Measurements from ENCODE around the gene PKD2. TPM values are rescaled to one million over a fixed set of nuclear protein-coding genes. Genes with fewer than 3 reads are reported as not detected.

The PKD2 gene
- total and polyA plus RNA-seq, 2 of the 13 experiments (the other 11 are each of a cell fraction or from before 2014, with no cell fraction given), result 5.6 to 9.1 TPM

- no TSS peak for BruUV-seq (replicated peaks)
- intact Hi-C loops (cut with micrococcal nuclease; ENCODE audit: unreplicated experiment) (no loop called here), in situ Hi-C loops (cut with HindIII; ENCODE audit: extremely low pct_ligation_motif_present, low pct_unique_long_range_greater_than_20kb) (no loop called here)
- peak; percentile 27 for DNase-seq (ENCODE audit: low spot score)
- Histone ChIP-seq H3K4me2 (ENCODE audit: low read depth, low read length) (peak overlapping the region; percentile 32), H4K20me1 (ENCODE audit: insufficient read depth, low read length) (no peaks in the 10 kb centered on the region), H3K9ac (ENCODE audit: insufficient read depth, low read depth, low read length) (no peak overlapping the region), H3K36me3 (replicated peaks in 1 of 2; ENCODE audit: control insufficient read depth in 1 of 2, insufficient read depth in 2 of 2, low read length in 2 of 2) (peaks cover 10 to 46% of the 10 kb centered on the region in 2 experiments; a peak in 4 of 5 replicates), H3K27ac (ENCODE audit: extremely low read length, insufficient read depth, low read length) (peak overlapping the region; percentile 26), H3K9me3 (ENCODE audit: low read length) (no peaks in the 10 kb centered on the region), H2AFZ (ENCODE audit: low read length) (no peak overlapping the region), H3K79me2 (ENCODE audit: insufficient read depth, low read length) (no peaks in the 10 kb centered on the region), H3K27me3 (ENCODE audit: control insufficient read depth in 1 of 2, insufficient read depth in 2 of 2, low read length in 2 of 2) (no peaks in the 10 kb centered on the region), H3K4me1 (ENCODE audit: insufficient read depth, low read length) (peaks cover 16% of the 10 kb centered on the region), H3K4me3 (replicated peaks in 1 of 3; ENCODE audit: insufficient read depth in 1 of 3, low read depth in 2 of 3, low read length in 3 of 3) (no peak overlapping the region)
- peak; percentile 81 for FAIRE-seq
- 8% methylated on average over 2 of the region's 2 CpGs for WGBS (ENCODE audit: low lambda C conversion rate)
- ChIA-PET POLR2A (interaction anchor here (0.6 kb wide), 1 partner anchor 189 kb away, joined by 4 read pairs; no protein-coding TSS in a partner anchor), CTCF (ENCODE audit: low intra/inter-chr PET ratio, low total read pairs) (no interaction called here)
- ATAC-seq, result peak; percentile 92
- TF ChIP-seq HOXA3 (CRISPR knock-in tag; IDR thresholded peaks at IDR 0.05) (0 out of 2 replicates have a peak, but pooled peaks have one; percentile 33), SALL1 (CRISPR knock-in tag; IDR thresholded peaks at IDR 0.05) (peak; percentile 35; the same call in 1 of the 2 replicates), ZNF7 (CRISPR knock-in tag; IDR thresholded peaks at IDR 0.05) (peak; percentile 83; the same call in 1 of the 2 replicates), TCF7 (IDR thresholded peaks at IDR 0.05; ENCODE audit: low read depth) (no peak), LCORL (IDR thresholded peaks at IDR 0.05) (no peak), LCORL (CRISPR knock-in tag; IDR thresholded peaks at IDR 0.05) (peak; percentile 45; the same call in 1 of the 2 replicates), HNF4A (CRISPR knock-in tag; IDR thresholded peaks at IDR 0.05) (peak; percentile 68), ZMYM4 (CRISPR knock-in tag; IDR thresholded peaks at IDR 0.05) (peak; percentile 49; the same call in 1 of the 2 replicates), ZFX (CRISPR knock-in tag; IDR thresholded peaks at IDR 0.05; ENCODE audit: low read depth) (peak; percentile 39; the same call in 1 of the 2 replicates), MAX (IDR thresholded peaks at IDR 0.05) (peak; percentile 33; the same call in 1 of the 2 replicates), HNF4G (IDR thresholded peaks at IDR 0.05; ENCODE audit: borderline replicate concordance, low read depth, low read length) (peak; percentile 50; the same call in 1 of the 2 replicates), HNF4G (CRISPR knock-in tag; IDR thresholded peaks at IDR 0.05; ENCODE audit: borderline replicate concordance, low read depth) (no peak; the same call in 1 of the 2 replicates), FOXO1 (CRISPR knock-in tag; IDR thresholded peaks at IDR 0.05) (peak; percentile 36; the same call in 1 of the 2 replicates), ZFY (CRISPR knock-in tag; IDR thresholded peaks at IDR 0.05) (0 out of 2 replicates have a peak, but pooled peaks have one; percentile 40), RARA (CRISPR knock-in tag; IDR thresholded peaks at IDR 0.05) (peak; percentile 49; the same call in 1 of the 2 replicates), SMC3 (IDR thresholded peaks at IDR 0.05; ENCODE audit: low read length) (no peak), U2AF2 (IDR thresholded peaks at IDR 0.05; ENCODE audit: low read depth, low read length) (no peak), POLR2A (IDR thresholded peaks at IDR 0.05; ENCODE audit: insufficient read depth in 1 of 2, low read depth in 2 of 2, low read length in 2 of 2) (no peak), SAP130 (CRISPR knock-in tag; IDR thresholded peaks at IDR 0.05; ENCODE audit: low read depth) (0 out of 2 replicates have a peak, but pooled peaks have one; percentile 27), ZNF292 (CRISPR knock-in tag; IDR thresholded peaks at IDR 0.05; ENCODE audit: borderline replicate concordance, low read depth) (0 out of 2 replicates have a peak, but pooled peaks have one; percentile 28), ZNF652 (CRISPR knock-in tag; IDR thresholded peaks at IDR 0.05; ENCODE audit: borderline replicate concordance, low read depth) (peak; percentile 88), BCL6 (CRISPR knock-in tag; IDR thresholded peaks at IDR 0.05) (peak; percentile 33; the same call in 1 of the 2 replicates), PAXIP1 (CRISPR knock-in tag; conservative IDR thresholded peaks at IDR 0.05) (0 out of 2 replicates have a peak, but pooled peaks have one; percentile 25), NCOA2 (CRISPR knock-in tag; IDR thresholded peaks at IDR 0.05) (no peak)
Measured at GRCh38 chr4:88041626-88042025, 34.2 kb downstream of the PKD2 start.

Data from HepG2 (cell line).